Posterior cingulate gyrus (tissue), 11 donors: ENCODE measurements around the gene CDK18.

Source experiments
- DNase-seq, 10 donors: peaks; one replicate each; pipeline versions ENCODE4 v3.0.0 to v3.0.0-alpha.2; 2020 to 2021; ENCODE audit warnings: mixed read lengths in 3 of 10
- intact Hi-C: fragments of 100-400 bp; cut with DNase I; formaldehyde crosslinking; loops from one replicate; pipeline ENCODE4 v1.15.1; 2023

CDK18 gene

GRCh38 chr1:205518661-205519540, 14.4 kb downstream of the CDK18 start:
- DNase-seq, result peak; percentile 70 to 98 (median 86)

GRCh38 chr1:205519541-205520131, 15.2 kb downstream of the CDK18 start:
- intact Hi-C loops, result no loop called here
- peak in 9 of 10 donors; percentile 41 to 95 (median 72) for DNase-seq

More at GRCh38 chr1:205518661-205519540, 14.4 kb downstream of the CDK18 start:
- intact Hi-C loops, result no loop called here

GRCh38 chr1:205520709-205521108, 16.2 kb downstream of the CDK18 start:
- intact Hi-C loops, result no loop called here

GRCh38 chr1:205521686-205522085, 17.2 kb downstream of the CDK18 start:
- no peak for DNase-seq
- intact Hi-C loops, result no loop called here

More at GRCh38 chr1:205520709-205521108, 16.2 kb downstream of the CDK18 start:
- peak in 1 of 10 donors; percentile 43 for DNase-seq

- DNase-seq, result peak in 1 of 10 donors; percentile 65
- intact Hi-C loops, result no loop called here
Observed at GRCh38 chr1:205522692-205523091, 18.2 kb downstream of the CDK18 start.

- intact Hi-C loops, result no loop called here
- no peak for DNase-seq
Observed at GRCh38 chr1:205523261-205523890, 18.9 kb downstream of the CDK18 start.

- peak; percentile 76 to 98 (median 92) for DNase-seq
- intact Hi-C loops, result loop anchor here (1.0 to 2.0 kb wide), 2 partner anchors 29 to 36 kb away; no protein-coding TSS in a partner anchor
Observed at GRCh38 chr1:205523891-205524793, 19.7 kb downstream of the CDK18 start.

- no peak for DNase-seq
- intact Hi-C loops, result loop anchor here (1.0 to 5.0 kb wide), 3 partner anchors 30 to 108 kb away; partner anchors contain the start of gene ELK4
Observed at GRCh38 chr1:205524794-205525101, 20.3 kb downstream of the CDK18 start.

- intact Hi-C loops, result loop anchor here (2.0 to 5.0 kb wide), 2 partner anchors 31 to 107 kb away; partner anchors contain the start of gene ELK4
- no peak for DNase-seq
Observed at GRCh38 chr1:205525495-205526285, 21.2 kb downstream of the CDK18 start.

GRCh38 chr1:205526431-205526830, 22.0 kb downstream of the CDK18 start:
- intact Hi-C loops, result loop anchor here (5.0 kb wide), 1 partner anchor 106 kb away; the partner anchor contains the start of gene ELK4
- DNase-seq, result peak in 1 of 10 donors; percentile 31

GRCh38 chr1:205527931-205528330, 23.5 kb downstream of the CDK18 start:
- peak in 1 of 10 donors; percentile 46 for DNase-seq
- intact Hi-C loops, result loop anchor here (5.0 kb wide), 1 partner anchor 104 kb away; the partner anchor contains the start of gene ELK4

- intact Hi-C loops, result loop anchor here (5.0 kb wide), 1 partner anchor 104 kb away; the partner anchor contains the start of gene ELK4
- peak in 1 of 10 donors; percentile 63 for DNase-seq
Observed at GRCh38 chr1:205528446-205528886, 24.0 kb downstream of the CDK18 start.

GRCh38 chr1:205528887-205529825, 24.7 kb downstream of the CDK18 start:
- intact Hi-C loops, result loop anchor here (5.0 kb wide), 1 partner anchor 103 kb away; the partner anchor contains the start of gene ELK4
- DNase-seq, result peak; percentile 77 to 97 (median 90)

GRCh38 chr1:205530116-205530515, 25.6 kb downstream of the CDK18 start:
- intact Hi-C loops, result loop anchor here (5.0 kb wide), 1 partner anchor 62 kb away; no protein-coding TSS in a partner anchor
- peak in 3 of 10 donors; percentile 57 to 80 (median 72) for DNase-seq

- intact Hi-C loops, result loop anchor here (2.0 to 5.0 kb wide), 2 partner anchors 61 to 125 kb away; no protein-coding TSS in a partner anchor
- DNase-seq, result peak in 3 of 10 donors; percentile 33 to 61 (median 52)
Observed at GRCh38 chr1:205531191-205532025, 26.9 kb downstream of the CDK18 start.
